SU-DHL-6 (cell line): ENCODE data around the gene ABCG1.

ENCODE experiments used
- CTCF ChIP-seq: fragments of 200-600 bp; sonication (generic); IDR thresholded peaks from one replicate; pipeline ENCODE4 v1.5.1; 2017; ENCODE audit warnings: antibody characterized with exemption, mild to moderate bottlenecking, low read length, moderate library complexity; ENCODE audit not compliant: insufficient read depth, poor library complexity, severe bottlenecking
- EZH2phosphoT487 ChIP-seq: fragments of 200-600 bp; sonication (generic), shearing (Covaris generic); conservative IDR thresholded peaks from 2 replicates; pipeline ENCODE4 v1.6.1; 2018; ENCODE audit warnings: mild to moderate bottlenecking, antibody characterized with exemption, low read length, moderate library complexity, mixed read lengths

GRCh38 chr21:42188663-42189062 is 30.3 kb upstream of the ABCG1 start:
- no peak for TF ChIP-seq CTCF
- no peak for TF ChIP-seq EZH2phosphoT487
